HG03521 (cell line): Measurements from ENCODE around the gene C1orf122.
"Not testable (repeated sequence)": the region's sequence is repeated elsewhere in the genome, so short reads cannot be mapped to it uniquely, and the experiment has no call there.

Experiments used
- ATAC-seq: cut with Tn5 transposase; IDR thresholded peaks from one replicate; pipeline ENCODE4 v1.9.1; 2021; ENCODE audit warnings: mild to moderate bottlenecking, moderate library complexity; ENCODE audit not compliant: unreplicated experiment

Gene C1orf122

GRCh38 chr1:37807555-37808368 lies at the start of gene C1orf122, which contains the start of gene YRDC:
Gene C1orf122, plus strand, starts transcription at chr1:37807790. Its CDS starts 615 bp downstream, at chr1:37808405.
Gene YRDC, minus strand, starts transcription at chr1:37808208. Its CDS starts 28 bp downstream, at chr1:37808180.
- peak; percentile 88 for ATAC-seq

DNA sequence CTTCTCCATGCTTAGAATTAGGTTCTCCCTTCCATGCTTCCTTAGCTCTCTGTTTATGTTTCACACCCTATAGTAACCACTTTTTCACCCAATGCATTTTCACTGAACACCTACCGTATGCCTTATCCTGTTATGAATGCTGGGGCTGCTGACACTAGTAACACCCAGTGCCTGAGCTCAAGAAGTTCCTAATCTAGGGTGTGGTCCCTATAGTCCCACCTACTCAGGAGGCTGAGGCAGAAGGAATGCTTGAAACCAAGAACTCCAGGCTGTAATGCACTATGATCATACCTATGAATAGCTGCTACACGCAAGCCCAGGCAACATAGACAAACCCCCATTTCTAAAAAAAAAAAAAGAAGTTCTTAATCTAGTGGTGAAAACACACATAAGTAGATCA lies 48.1 kb upstream of the C1orf122 start:
- ATAC-seq = no peak

DNA sequence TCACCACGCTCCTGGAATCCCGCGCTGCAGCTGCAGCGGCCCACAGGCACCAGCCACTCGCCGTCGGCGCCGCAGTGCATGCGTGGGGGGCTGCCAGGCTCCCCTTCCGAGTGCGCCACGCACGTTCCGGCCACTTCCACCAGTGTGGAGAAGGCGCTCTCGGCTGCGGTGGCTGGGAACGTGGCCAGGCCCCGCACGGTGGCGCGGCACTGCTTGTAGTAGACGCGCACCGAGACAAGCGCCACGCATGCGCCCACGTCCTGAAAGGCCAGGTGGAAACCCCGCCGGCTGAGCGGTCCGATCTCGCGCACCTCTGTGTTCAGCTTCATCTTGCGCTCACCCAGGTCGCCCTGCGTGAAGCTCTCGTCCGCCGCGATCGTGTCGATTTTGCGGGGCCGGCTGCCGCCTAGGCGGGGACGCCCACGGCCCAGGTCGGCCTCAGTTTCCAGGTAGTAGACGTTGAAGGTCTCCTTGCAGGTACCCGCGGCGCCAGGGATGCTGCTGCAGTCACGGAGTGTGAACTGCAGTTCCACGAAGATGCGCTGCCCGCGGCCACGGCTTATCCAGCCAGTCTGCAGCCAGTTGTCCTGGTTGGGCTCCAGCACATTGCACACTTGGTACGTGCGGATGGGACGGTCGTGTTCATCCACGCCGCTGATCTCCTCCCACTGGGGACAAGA lies 46.0 kb upstream of the C1orf122 start:
- no peak for ATAC-seq

DNA sequence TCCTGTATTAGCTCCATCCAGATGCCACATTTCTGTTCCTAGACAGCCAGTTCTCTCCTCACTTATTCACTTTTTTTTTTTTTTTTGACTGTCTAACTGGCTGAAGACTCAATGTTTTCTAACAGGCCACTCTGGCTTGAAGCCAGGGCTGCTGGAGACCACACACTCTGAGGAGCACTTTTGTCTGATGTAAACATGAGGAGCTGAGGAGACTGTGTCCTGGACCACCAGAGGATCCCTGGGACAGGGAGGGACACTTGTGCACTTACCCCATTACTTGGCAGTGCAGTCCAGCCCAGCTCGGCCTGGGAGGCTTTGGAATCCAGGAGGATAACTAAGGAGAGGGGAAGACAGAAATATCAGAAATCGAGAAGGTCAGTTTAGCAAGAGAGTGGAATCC lies 45.1 kb upstream of the C1orf122 start:
- ATAC-seq = no peak

DNA sequence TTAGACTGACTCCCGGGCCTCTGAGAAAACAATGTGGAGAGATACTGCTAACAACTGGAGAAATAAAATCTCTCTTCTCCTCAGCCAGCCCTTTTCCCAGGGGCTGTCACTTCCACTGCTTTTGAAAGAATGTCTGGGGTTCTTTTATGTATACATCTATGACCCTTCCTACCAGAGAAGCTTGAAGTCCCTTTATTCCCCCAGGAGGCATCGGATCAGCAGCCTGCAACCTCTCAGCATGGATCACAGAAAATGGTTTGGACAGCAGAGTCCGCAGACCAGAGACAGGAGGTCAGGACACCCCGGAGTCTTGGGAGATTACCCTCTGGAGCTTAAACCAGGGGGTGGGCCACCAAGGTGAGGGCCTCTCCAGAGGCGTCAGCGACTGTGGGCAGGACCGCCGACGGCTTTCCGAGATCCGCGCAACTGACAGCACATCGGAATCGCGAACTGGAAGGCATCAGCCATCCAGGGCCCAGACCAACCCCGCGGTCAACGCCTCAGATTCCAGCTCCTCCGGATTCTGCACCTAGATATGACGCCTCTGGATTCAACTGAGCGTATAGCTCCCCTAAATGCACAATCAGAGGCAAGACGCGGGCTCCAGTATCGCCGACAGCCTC lies 43.7 kb upstream of the C1orf122 start:
- ATAC-seq = no peak

DNA sequence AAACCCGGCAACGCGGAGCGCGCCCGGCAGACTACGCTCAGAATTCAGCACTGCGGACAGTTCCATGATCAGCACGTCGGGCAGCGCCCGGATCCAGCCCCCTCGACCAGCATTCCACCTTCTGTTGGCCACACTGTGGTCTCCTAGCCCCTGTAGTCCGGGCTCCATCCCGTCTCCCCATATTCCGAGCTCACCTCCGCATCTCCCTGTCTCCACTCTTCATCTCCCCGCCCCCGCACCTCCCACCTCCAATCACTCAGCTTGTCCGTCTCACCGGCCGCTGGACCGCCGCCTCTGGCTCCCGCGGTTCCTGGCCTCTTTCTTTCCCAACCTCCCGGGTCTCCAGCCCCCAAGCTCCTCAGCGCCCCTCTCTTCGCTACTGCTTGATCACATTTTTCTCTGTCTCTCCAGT lies 43.2 kb upstream of the C1orf122 start:
- ATAC-seq = no peak

DNA sequence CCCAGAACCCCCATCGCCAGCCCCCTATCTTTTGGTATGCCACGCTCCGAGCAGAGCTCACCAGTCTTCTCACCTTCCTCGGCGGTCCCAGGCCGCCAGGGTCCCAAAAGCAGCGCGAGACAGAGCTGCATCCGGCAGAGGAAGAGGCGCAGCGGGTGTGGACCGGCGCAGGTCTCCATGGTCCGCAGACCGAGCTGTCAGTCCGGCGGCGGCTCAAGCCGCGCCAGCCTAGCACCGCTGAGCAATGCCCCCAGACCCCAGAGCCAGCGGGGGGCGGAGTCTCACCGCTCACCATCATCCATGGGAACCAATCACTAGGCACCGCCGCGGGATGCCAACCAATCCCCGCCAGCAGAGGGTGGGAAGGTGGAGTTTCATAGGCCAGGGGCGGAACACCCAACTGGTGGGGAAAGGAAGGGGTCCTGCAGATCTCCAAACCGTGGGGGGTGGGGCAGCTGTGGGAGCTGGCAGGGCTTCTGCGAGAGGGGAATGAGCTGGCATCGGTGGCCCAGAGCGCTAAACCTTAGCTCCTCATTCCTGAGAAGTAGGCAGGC lies 42.6 kb upstream of the C1orf122 start, which contains the start of gene EPHA10:
Gene EPHA10 (minus strand): TSS at position 233 of the 554 bp plus-strand sequence. CDS start 54 bp downstream, at position 179.
- ATAC-seq = no peak

DNA sequence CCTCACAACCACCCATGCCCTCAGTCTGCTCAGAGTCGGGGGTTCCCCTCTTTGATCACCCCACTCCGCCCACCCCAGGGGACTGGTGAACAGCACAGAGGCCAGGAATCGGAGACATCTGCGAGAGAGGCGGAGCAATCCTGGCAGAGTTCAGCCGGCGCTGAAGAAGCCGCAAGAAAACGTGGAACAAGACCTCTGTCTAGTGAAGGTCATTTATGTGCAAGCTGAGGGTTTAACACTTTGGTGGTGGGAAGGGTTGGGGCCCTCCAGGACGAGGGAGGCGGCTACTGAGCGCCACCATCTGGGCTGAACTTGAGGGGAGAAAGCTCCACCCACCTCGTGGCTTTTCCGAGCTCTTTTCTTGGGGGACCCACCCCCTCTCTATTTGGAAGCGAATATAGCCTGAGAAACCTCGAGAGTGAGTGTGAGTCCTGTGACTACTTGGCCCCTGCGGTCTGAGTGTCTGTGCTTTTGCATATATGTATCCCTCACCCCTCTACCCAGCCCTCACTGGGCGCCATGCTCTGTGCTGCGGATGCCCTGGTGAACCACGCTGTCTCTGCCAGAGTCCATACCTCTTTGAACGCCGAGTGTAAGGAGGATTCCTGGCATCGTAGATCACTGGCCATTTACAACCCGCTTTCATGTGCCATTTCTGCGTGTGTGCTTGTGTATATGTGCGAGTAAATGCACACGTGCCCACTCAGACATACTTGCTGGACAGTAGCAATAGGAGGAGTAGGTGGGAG lies 41.5 kb upstream of the C1orf122 start:
- no peak for ATAC-seq

DNA sequence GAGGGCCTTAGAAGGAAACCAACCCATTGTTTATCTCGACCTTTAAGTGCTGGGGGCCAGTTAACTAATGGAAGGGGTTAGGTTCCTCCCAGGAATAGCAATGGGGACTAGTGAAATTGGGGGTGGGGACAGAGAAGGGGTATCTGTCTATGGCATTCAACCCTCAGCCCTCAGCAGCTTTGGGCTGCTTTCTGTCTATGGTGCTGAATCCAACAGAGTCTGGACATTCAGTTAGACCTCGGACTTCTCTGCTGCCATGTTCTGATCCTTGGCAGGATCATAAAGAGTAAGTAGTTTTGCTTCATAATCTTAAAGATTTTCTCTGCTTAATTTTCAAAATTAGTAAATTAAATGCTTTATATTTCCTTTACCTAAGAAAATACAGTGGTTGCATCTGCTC lies 40.1 kb upstream of the C1orf122 start:
- no peak for ATAC-seq

DNA sequence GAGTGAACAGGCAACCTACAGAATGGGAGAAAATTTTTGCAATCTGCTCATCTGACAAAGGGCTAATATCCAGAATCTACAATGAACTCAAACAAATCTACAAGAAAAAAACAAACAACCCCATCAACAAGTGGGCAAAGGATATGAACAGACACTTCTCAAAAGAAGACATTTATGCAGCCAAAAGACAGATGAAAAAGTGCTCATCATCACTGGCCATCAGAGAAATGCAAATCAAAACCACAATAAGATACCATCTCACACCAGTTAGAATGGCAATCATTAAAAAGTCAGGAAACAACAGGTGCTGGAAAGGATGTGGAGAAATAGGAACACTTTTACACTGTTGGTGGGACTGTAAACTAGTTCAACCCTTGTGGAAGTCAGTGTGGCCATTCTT lies 36.1 kb upstream of the C1orf122 start:
- ATAC-seq = not testable (repeated sequence)

GRCh38 chr1:37776946-37777516 lies 30.6 kb upstream of the C1orf122 start:
- no peak for ATAC-seq

DNA sequence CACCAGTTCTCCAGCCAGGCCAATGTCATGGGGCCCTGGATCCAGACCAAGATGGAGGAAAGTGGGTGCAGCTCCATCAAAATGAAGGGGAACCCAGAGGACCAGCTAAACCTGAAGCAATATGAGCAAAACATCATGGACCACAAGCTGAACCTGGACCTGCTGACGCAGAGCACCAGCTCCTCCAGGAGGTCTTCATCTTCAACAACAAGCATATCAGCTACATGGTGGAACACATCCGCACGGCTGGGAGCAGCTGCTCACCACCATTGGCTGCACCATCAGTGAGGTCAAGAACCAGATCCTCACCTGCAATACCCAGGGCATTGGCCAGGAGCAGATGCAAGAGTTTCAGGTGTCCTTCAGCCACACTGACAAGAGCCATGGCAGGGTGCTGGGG lies 28.9 kb upstream of the C1orf122 start:
- no peak for ATAC-seq

- ATAC-seq = no peak
Observed at GRCh38 chr1:37782491-37782890, 25.1 kb upstream of the C1orf122 start.

DNA sequence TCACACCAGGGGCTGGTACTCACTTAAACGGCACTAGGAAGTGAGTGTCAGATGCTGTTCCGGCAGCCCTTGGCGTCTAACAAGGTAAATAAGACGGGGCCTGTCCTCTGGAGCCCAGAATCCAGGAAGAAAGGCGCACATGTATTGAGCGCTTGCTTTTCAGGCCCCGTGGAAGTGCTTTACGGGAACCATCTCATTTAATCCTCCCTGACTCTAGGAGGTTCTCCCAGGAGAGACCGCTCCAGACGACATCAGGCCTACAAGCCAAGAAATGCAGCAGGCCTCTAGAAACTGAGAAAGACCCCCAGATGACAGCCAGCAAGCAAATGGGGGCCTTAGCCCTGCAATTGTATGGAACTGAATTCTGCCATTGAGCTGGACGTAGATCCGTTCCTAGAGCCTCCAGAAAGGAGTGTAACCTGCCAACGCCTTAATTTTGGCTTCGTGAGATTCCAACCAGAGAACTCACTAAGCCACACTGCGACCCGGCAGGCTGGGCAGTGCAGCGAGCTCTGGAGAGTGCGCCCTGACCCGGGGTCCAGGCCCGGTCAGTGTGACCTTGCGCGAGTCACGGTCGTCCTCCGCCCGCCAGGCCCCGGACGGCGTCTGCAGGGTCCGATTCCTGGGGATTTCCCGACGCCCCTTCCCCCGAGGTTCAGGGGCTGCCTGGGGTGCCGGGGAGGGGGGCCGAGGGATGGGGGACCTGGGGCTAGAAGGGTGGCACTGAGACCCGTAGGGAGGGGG lies 14.5 kb upstream of the C1orf122 start:
- no peak for ATAC-seq

- peak; percentile 58 for ATAC-seq
Observed at GRCh38 chr1:37793773-37794371, 13.7 kb upstream of the C1orf122 start, which contains the start of gene MANEAL. Gene MANEAL, plus strand, starts transcription at chr1:37793847. Its CDS starts 336 bp downstream, at chr1:37794183.

DNA sequence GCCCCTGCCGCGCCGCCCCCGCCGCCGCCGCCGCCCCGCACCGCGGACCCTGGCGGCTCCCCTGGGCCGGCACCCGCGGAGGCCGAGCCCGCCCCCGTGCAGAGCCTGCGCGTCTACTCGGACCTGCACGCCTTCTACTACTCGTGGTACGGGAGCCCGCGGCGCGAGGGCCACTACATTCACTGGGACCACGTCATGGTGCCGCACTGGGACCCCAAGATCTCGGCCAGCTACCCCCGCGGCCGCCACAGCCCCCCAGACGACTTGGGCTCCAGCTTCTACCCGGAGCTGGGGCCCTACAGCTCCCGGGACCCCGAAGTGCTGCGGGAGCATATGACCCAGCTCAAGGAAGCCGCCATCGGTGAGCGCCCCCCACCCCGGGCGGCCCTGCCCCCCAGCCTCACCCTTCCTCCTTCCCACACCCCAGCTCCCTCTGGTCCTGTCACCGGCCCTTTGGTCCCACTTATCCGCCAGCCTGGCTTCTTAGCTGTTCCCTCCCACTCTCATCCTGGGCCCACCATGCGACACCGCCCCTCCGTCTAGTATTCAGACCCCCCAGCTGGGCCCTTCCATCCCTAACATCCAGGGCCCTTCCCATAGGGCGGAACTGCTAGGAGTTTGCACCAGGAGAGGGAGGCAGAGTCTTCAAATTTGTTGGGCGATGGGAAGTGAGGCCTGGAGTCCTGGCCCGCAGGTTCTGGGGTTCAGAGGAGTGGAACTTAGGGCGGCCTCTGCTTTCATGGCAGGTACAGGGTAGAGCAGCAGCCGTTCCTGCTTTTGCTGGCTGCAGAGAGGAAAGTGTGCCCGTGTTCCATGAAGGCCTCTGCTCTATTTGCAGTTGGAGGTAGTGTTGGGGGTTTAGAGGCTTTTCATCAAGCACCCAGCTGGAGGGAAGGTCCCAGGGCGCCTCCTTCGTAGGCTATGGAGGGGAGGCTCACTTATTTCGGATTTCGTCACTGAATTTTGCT lies 12.9 kb upstream of the C1orf122 start:
- ATAC-seq = peak; percentile 28

GRCh38 chr1:37795340-37796125 lies 12.1 kb upstream of the C1orf122 start:
- ATAC-seq = no peak
